Measurements from ENCODE around the gene FAM234A.
"Not testable (repeated sequence)": the region's sequence is repeated elsewhere in the genome, so short reads cannot be mapped to it uniquely, and the experiment has no call there.

Gene FAM234A

DNA sequence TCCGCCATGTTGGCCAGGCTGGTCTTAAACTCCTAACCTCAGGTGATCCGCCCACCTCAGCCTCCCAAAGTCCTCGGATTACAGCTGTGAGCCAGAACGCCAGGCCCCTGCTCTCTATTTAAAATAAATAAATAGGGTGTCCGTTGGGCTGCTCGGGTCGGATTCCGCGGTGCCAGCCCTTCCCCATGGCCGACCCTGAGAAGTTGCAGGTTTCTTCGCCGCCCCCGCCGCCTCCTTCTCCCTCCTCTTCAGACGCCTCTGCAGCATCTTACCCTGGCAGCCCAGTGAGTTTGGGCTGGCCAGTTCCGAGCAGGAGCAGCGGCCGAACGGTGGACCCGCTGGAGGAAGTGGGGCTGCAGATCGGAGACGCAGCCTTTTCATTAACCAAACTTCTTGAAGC is 3.7 kb upstream of the FAM234A start:
- no peak for DNase-seq

DNA sequence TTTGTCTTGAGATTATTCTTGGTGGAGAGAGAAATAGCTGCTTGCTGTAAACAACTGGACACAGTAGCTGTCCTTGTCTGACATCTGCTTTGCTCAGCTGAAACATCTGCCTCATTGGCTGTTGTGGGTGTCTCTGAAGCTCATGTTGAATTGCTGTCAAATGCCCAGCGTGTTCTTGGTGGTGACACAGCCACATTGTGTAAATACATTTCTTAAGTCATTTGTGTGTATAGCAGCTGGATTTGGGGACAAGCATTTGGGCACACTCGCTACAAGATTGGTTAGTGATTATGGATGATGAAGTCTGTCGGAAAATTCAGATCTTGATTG is 5.3 kb downstream of the FAM234A start:
- no peak for DNase-seq

DNA sequence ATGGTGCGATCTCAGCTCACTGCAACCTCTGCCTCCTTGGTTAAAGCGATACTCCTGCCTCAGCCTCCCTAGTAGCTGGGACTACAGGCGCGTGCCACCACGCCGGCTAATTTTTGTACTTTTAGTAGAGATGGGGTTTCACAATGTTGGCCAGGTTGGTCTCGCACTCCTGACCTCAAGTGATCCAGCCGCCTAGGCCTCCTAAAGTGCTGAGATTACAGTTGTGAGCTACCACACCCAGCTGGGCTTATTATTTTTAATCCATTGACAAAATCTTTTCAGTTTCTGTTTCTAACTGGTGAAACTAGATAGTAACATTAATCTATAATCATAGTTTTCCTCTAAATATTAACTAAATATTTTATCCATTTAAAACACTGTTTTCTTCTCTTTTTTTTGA is 5.9 kb downstream of the FAM234A start:
- DNase-seq = no peak

DNA sequence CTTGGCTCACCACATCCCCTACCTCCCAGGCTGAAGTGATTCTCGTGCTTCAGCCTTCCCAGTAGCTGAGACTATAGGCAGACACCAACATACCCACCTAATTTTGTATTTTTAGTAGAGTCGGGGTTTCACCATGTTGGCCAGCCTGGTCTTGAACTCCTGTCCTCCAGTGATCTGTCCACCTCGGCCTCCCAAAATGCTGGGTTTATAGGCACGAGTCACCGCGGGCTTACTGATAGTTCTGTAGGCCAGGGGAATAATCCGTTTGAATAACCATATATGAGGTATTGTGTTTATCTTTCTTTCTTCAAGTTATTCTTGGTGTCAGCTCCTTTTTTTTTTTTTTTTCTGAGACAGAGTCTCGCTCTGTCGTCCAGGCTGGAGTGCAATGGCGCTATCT is 7.7 kb downstream of the FAM234A start:
- DNase-seq = no peak

DNA sequence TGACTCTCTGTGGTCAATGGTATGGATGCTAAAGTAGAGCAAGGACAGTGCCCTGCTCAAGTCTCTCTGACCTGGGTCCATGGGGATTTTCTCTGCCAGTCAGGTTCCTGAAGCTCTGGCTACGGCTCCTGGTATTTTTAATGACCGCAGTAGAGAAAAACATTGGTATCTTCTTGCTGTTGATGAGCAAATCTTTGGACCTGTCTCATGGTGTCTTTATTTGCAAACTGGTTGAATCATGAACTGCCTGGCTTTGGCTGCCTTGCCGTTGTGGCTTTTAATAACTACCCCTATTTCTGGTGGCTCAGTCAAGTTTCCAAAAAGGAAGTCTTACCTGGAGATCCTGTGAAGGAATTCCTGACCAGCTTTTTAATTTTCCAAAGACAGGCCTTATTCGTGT is 8.7 kb downstream of the FAM234A start:
- DNase-seq = no peak

DNA sequence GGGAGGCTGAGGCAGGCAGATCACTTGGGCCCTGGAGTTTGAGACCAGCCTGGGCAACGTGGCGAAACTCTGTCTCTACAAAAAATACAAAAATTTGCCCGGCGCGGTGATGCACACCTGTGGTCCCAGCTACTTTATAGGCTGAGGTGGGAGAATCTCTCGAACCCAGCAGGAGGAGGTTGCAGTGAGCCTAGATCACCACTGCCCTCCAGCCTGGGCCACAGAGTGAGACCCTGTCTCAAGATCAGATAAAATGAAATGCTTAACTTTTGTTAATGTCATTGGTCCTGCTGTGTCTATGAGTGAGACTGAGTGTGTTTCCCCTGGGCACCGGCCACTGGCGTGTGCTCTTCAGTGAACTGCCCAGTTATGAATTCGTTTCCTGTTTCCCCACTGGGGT is 10.5 kb downstream of the FAM234A start:
- DNase-seq = no peak

DNA sequence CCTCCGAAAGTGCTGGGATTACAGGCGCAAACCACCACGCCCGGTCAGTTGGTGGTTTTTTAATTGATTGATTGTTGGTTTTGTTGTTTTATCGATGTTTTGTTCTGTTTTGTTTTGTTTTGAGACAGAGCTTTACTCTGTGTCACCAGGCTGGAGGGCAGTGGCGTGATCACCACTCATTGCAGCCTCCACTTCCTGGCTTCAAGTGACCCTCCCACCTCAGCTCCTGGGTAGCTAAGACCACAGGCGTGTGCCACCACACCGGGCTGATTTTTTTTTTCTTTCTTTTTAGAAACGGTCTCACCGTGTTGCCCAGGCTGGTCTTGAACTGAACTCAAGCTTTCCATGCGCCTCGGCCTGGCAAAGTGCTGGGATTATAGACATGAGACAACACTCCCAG is 12.4 kb downstream of the FAM234A start:
- no peak for DNase-seq

DNA sequence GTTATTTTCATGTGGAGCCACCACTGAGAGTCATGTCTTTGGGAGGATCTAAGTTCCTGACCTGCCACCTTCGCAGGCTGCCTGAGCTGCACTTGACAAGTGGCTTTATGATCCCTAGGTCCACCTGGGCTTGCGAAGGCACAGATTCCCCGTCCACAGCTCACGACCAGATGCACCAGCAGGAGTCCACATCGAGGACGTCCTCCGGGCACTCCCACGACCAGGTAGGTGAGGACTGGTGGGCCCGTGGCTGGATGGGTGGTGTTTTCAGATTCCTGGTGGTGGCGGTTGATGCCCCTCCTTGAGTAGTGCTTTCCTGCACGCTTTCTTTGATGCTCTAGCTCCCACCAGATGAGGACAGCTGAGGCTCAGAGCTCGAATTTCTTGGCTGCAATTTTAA is 14.8 kb downstream of the FAM234A start:
- DNase-seq = no peak

DNA sequence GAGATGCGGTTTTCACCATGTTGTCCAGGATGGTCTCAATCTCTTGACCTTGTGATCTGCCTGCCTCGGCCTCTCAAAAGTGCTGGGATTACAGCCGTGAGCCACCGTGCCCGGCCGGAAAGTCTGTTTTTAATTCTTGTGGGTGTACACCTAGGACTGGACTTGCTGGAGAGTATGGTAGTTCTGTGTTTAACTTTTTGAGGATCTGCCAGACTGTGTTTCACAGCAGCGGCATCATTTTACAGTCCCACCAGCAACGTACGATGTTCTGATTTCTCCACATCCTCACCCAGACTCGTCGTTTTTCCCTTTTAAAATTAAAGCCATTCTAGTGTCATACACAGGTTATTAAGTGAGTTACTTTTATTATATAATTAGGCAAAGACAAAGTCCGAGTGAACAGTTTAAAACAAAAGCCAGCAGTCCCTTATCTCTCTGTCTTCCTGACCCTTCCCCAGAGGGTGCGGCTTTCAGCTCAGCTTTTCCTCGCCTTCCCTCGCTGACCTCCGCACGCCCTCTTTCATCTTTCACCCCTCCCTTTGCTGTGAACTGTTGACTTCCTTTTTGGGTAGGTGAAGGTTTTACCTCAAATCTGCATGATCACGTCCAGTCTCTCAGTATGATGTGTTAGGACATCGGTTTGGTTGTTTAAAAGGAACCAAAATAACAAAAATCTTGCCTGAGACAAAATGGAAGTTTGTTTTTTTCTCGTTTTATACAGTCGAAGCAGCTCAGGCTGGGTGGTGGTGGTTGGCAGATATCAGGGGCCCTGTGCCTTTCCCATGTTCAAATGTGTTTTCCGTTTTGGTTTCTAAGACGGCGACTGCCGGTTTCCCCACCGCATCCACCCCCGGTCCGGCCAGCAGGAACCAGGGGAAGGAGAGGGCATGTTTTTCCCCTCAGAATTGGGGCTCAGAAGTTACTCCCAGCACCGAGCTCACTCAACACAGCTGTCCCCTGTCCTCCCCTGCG is 18.0 kb downstream of the FAM234A start:
- DNase-seq = no peak

DNA sequence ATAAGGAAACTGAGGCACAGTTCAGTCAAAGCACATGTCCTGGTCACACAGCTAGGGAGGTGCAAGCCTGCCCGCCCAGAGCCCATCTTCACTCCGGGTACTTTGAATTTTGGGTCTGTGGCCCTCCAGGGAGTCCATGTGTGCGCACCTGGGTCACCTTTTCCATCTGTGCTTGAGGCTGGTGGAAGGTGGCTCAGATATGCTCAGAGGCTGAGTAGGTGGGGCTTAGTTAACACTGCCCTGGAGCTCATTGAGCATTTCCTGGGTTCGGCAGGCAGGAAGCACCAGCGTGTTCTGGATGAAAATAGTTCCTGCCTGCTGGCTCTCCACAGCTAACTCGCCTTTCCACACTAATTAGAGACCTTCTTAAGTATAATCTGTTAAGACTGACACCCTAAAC is 19.2 kb downstream of the FAM234A start:
- DNase-seq = no peak

DNA sequence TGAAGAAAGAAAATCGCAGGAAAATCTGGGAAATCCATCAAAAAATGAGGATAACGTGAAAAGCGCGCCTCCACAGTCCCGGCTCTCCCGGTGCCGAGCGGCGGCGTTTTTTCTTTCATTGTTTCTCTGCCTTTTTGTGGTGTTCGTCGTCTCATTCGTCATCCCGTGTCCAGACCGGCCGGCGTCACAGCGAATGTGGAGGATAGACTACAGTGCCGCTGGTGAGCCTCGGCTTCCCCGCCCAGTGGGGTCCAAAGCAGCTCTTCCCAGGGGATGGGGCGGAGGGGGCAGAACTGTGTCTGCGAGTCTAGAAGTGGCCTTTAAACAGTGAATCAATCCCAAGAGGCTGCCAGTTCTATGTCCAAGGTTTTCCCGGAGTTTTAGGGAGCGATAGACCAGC is 19.8 kb downstream of the FAM234A start:
- no peak for DNase-seq

DNA sequence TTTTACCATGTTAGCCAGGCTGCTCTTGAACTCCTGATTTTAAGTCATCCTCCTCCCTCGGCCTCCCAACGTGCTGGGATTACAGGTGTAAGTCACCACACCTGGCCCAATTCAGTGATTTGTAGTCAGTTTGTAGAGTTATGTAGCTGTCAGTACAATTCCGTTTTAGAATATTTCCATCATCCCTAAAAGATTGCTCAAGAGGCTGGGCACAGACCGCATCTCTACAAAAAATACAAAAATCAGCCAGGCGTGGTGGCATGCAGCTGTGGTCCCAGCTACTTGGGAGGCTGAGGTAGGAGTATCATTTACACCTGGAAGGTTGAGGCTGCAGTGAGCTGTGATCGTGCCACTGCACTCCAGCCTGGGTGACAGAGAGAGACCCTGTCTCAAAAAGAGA is 20.6 kb downstream of the FAM234A start:
- no peak for DNase-seq

DNA sequence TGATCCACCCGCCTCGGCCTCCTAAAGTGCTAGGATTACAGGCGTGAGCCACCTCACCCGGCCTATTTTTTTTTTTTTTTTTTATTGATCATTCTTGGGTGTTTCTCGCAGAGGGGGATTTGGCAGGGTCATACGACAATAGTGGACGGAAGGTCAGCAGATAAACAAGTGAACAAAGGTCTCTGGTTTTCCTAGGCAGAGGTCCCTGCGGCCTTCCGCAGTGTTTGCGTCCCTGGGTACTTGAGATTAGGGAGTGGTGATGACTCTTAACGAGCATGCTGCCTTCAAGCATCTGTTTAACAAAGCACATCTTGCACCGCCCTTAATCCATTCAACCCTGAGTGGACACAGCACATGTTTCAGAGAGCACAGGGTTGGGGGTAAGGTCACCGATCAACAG is 23.5 kb downstream of the FAM234A start:
- DNase-seq = not testable (repeated sequence)

DNA sequence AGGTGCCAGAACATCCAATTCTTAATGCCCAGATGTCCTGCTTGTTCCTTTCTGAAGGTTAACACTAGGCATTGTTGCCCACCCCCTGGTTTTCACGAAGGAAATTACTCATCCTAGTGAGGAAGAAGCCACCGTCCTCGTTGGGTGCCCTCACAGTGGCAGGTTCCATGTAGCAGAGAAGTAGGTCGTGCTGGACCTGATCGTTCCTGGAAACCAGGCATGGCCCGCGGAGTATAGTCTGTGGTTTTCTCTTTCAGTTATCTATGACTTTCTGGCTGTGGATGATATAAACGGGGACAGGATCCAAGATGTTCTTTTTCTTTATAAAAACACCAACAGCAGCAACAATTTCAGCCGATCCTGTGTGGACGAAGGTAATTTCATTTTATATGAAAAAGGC is 24.6 kb downstream of the FAM234A start:
- DNase-seq = no peak

DNA sequence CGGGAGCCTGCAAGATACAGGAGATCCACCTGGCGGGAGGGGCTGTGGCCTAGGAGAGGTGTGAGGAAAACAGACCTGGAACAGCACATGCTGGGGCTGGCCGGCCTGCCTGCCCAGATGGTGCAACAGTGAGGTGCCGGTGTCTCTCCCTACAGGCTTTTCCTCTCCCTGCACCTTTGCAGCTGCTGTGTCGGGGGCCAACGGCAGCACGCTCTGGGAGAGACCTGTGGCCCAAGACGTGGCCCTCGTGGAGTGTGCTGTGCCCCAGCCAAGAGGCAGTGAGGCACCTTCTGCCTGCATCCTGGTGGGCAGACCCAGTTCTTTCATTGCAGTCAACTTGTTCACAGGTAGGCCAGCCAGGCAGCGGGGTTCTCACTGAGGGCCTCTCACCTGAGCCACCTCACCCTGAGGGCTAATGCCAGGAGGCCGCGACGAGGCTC is 25.2 kb downstream of the FAM234A start:
- DNase-seq = no peak

DNA sequence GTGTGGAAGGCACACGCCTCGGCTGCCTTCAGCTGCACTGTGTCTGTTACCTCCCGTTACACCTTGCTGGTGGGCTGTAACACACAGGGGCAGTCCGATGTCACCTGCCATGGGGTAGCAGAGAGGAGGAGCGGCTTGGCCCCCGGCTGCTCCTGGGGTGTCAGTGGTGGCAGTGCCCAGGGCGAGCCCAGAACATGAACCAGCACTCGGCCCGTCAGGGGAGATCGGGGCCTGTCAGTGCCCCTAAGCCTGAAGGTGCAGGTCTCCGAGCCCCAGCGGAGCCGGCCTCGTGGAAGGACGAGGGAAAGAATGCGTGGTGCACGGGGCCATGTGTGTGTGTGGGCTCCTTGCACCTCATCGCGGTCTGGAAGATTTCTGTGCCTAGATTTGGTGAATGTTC is 25.7 kb downstream of the FAM234A start:
- no peak for DNase-seq

DNA sequence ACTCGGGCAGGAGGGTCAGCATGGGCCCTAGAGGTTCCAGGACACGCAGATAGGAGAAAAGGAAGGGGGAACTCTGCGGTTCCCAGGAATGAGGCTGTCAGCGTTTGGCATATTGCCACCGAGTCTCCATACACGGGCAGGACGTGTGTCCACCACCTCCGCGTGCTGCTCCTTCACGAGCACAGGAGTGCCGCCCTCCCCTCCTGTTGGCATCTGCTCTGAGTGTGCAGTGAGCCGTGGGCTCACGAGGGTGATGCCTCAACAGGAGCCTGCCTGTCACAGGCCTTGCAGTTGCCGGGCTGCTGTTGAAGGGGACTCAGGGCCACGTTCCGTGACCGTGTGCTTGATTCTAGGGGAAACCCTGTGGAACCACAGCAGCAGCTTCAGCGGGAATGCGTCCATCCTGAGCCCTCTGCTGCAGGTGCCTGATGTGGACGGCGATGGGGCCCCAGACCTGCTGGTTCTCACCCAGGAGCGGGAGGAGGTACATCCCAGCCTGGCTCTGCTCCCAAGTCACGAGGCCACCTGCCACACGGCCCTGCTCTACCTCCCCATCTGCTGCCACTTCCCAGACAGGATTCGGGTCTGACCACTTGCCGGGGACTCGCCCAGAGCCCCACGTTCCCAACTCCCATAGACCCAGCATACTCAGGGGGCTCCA is 26.5 kb downstream of the FAM234A start:
- no peak for DNase-seq

DNA sequence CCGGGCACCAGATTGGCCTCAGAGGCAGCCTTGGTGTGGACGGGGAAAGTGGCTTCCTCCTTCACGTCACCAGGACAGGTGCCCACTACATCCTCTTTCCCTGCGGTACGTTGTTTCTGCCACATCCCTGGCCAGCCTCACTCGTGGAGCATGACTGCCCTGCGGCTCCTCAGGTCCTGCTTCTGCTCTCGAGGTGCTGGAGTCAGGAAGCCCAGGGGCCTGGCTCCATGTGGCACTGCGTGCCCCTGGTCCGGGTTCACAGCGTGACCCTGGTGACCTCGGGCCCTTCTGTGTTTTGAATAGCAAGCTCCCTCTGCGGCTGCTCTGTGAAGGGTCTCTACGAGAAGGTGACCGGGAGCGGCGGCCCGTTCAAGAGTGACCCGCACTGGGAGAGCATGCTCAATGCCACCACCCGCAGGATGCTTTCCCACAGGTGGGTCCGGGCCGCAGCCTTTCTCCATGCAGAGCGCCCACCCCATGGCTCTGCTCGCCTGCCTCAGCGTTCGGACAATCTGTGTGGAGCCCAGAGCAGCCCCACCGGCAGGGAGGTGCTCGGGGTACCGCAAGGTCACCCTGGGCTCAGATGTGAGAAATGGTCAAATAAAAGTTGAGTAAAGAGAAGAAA is 27.6 kb downstream of the FAM234A start:
- no peak for DNase-seq

DNA sequence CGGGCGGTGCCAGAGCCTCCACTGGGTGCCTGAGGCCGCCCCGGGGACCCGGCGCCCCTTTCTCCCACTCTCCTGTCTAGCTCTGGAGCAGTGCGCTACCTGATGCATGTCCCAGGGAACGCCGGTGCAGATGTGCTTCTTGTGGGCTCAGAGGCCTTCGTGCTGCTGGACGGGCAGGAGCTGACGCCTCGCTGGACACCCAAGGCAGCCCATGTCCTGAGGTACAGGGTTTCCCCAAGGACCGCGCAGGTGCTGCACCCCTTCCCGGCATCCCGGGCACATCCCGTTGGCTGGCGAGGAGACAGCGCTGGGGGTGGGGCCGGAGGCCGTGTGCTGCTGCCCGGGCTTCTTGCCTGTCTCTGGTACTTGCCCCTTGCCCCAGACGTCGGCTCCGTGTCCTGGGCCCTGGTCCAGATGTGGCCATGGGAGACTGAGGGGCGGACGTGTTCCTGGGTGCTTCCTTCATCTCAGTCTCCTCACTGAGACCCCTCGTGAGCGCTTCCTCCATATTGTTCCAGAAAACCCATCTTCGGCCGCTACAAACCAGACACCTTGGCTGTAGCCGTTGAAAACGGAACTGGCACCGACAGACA is 28.7 kb downstream of the FAM234A start:
- no peak for DNase-seq

DNA sequence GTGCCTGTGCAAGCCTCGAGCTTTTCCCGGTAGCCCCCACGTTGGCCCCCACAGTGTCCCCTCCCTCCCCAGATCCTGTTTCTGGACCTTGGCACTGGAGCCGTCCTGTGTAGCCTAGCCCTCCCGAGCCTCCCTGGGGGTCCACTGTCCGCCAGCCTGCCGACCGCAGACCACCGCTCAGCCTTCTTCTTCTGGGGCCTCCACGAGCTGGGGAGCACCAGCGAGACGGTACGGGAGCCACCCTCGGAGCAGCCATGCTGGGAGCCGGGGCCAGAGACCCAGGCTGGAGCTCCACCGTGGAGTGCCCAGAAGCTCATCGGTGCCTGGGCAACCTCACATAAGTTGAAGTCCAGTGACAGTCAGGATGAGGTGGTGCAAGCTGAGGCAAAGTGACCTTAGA is 29.3 kb downstream of the FAM234A start:
- DNase-seq = no peak

DNA sequence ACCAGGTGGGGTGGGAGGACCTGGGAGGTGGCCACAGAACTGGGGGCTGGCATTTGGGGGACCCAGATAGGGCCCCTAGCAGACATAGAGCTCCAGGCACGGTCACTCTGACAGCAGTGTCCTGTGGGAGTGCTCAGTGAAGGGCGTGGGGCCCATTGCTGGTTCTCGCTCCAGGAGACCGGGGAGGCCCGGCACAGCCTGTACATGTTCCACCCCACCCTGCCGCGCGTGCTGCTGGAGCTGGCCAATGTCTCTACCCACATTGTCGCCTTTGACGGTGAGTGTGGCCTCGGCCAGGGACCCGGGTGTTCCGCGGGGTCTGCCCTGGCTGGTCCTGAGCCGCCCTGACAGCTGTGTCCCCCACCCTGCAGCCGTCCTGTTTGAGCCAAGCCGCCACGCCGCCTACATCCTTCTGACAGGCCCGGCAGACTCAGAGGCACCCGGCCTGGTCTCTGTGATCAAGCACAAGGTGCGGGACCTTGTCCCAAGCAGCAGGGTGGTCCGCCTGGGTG is 29.9 kb downstream of the FAM234A start:
- DNase-seq = no peak

DNA sequence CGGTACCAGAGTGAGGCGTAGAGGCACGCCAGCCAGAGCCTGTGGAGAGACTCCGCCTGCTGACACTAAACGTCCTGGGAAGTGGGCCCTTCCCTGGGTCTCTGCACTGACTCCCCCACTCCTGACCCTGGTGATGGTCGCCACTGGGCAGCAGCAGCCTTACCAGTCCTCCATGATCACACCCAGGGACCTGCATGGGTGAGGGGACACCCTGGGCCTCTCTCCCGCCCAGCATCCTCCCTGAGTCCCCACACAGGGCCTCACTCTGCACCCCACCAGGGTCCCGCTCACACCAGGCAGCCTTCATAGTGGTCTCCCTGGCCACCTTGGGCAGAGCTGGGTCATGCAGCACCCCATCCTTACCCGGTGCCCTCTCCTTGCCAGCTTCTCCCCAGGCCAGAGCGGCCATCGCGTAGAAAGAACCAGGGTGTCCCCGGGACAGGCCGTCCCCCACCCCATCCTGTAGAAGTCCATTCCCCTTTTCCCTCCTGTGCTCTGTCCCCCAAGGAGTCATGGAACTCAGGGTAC is 30.4 kb downstream of the FAM234A start:
- no peak for DNase-seq

DNA sequence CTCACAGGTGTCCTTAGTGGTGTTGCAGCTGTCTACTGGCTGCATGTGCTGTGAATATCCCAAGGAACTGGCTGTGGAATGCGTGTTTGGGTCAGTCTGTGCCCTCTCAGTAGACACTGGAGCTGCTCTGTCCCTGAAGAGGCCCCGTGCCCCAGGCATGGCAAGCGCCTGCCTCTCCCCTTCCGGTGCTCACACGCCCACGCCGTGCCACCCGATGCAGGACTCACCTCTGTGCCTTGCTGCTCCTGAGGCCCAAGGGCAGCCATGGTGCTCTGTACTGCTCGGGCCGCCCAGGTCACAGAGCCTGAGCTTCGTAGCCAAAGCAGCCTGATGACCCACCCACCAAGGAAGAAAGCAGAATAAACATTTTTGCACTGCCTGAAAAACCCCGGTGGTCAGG is 31.1 kb downstream of the FAM234A start:
- no peak for DNase-seq
